ENCODE data around the gene TSPAN9.

The TSPAN9 gene

DNA sequence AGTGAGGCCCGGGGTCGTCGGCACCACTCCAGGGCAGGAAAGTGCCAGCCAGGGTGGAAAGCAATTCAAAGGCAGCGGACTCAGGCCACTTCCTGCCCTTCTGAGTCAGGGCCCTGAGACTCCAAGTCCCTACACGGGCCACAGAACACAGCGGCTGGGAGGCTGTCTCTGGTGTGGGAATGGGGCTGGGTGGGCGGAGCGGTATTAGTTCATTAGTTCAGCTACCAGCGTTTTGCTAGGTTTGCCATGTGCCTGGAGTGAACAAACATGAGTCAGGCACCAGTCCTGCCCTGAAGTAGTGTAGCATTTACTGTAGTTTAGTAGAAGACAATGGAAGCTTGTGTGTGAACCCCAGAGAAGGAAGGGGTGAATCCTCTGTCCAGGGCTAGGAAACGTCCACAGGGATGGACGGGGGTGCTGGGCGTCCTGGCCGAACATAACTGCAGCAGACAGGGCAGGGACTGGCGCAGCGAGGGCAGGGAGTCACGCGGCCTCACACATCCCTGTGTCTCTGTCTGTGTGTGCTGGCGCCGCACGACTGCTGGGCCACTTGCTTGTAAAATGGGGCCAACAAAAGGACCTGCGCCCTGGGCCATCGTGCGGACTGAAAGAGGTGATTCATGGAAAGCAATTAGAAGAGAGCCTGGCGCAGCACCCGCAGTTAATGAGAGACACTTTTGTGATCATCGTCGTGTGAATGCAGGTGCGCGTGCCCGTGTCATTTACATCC lies 227.4 kb downstream of the TSPAN9 start:
- no peak for DNase-seq

DNA sequence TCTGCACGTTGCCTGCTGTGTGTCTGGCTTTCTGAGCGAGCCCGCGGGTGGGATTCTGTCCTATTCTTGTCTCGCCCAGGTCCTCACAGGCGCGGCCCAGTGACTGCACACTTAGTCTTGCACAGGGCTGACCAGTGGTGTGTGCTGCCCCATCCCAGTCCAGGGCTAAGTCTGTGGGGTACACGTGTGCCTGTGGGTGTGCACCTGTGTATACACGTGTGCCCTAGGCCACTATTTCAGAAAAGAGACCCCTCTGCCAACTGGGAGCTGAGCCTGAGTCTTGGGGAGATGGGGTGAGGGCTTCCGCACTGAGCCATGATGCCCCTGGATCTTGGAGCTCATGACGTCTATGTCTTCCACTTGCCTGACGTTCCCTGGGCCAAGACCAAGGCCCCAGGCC lies 228.3 kb downstream of the TSPAN9 start:
- DNase-seq: no peak

- no peak for DNase-seq
These were observed 228.9 kb downstream of the TSPAN9 start for GRCh38 chr12:3305904-3306619.

- DNase-seq: no peak
These were observed 230.2 kb downstream of the TSPAN9 start for GRCh38 chr12:3307389-3307788.

GRCh38 chr12:3308063-3308462 lies 230.9 kb downstream of the TSPAN9 start:
- DNase-seq: no peak

- DNase-seq: no peak
These were observed 231.4 kb downstream of the TSPAN9 start for GRCh38 chr12:3308609-3309008.

DNA sequence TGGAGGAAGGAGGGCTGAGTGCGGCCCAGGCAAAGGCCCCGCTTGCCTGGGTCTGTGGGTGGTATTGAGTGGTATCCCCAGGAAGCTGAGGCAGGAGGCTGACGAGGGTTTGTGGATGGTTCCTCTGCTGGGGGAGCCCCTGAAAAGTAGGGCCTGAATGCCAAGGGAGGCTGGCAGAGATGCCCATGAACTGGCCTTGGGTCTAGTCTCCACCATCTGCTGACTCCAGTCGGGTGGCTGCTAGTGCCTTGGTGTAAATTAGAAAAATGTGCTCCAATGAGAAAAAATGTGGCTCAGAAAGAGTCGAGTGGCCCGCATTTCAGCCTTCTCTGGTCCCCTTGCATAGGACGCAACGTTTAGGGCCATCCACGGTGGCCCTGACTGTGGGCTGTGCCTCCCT lies 232.6 kb downstream of the TSPAN9 start:
- no peak for DNase-seq

DNA sequence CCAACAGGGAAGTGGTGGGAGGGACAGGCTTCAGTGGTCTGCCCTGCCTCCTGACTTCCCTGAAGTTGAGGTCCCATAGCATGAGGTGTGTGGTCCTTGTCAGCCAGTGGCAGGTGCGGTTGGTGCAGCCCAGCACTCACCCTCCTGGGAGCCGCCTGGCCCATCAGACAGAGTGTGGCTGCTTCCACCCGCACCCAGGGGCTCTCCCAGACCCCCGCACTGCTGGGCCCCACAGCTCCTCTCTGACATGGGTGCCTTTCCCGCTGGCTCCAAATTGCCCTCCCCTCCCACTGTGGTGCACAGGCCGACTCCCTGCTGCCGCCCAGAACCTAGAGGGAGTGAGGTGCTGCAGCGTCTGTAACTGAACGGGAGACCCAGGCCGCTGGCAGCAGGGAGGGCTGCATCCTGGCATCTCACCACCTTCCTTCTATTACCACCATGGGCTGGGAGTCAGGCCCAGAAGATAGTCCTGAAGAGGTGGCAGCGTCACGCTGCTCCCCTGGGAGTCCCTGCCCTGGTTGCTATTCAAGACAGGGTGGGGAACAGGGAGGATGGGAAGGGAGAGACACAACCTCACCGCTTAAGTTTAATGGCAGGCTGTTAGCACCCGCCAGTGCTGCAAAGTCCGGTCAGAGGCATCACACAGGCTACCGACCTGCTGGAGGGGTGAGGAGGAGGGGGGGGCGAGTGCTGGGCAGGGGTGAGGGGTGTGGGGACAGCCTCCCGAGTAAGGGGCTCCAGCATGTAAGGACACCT lies 233.3 kb downstream of the TSPAN9 start:
- no peak for DNase-seq

DNA sequence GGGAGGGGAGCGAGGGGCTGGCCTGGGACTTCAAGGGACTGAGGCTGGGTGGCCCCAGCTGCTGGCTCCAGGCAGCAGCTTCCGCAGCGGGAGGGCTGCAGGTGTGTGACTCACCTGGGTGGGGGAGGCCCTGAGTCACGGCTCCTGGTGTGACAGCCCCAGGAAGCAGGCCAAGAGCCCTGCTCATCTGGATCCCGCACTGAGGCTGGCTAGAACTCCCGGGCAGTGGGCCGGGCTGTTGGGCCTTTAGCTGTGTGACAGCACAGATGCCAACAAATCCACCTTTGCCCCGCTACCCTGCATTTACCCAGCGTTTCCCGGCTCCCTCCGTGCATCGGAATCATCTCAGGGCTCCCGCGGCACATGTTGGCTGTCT lies 233.8 kb downstream of the TSPAN9 start:
- DNase-seq: no peak

DNA sequence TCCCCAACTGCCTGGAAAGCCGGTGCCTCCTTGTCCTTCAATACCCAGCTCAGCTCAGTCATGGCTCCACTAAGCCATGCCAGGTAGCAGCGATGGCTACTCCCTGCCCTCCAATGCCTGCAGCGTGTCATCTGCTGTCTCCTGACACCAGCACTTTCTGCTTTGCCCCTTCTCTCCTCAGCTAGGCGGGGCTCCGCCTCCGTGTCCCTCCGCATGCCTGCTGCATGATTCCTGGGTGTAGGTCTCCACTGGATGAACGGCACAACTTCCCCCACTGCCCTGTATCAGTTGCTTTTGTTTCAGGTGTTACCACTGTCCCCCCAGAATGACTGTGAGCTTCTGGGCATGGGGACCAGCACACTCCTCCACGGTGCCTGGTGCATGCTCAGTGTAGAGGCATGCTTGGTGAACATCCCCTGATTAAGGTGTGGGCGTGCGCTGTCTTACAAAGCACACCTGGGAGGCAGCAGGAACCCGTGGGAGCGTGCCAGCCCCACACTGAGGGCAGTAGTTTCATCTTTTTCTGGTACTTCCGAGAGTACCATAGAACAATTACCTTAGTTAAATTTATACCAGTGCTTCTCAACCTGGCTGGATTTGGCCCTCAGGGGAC lies 234.4 kb downstream of the TSPAN9 start:
- DNase-seq: no peak

DNA sequence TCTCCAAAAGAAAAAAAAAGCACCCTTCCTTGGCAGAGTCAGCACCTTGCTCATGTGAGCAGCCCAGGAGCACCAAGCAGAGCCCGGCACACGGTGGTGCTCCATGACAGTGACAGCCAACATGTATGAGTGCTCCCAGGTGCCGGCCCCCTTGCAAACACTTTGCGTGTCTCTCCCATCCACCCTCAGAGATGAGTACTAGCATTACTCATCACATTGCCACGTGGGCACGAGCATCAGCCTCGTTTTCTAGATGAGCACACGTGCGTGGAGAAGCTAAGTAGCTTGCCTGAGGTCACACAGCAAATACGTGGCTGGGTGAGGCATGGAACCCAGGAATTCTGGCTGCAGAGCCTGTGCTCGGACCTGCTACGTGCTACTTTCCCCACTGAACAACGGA lies 235.9 kb downstream of the TSPAN9 start:
- no peak for DNase-seq

- peak in 1 of 5 experiments; percentile 34 for DNase-seq
These were observed 236.8 kb downstream of the TSPAN9 start for GRCh38 chr12:3313675-3314663.

DNA sequence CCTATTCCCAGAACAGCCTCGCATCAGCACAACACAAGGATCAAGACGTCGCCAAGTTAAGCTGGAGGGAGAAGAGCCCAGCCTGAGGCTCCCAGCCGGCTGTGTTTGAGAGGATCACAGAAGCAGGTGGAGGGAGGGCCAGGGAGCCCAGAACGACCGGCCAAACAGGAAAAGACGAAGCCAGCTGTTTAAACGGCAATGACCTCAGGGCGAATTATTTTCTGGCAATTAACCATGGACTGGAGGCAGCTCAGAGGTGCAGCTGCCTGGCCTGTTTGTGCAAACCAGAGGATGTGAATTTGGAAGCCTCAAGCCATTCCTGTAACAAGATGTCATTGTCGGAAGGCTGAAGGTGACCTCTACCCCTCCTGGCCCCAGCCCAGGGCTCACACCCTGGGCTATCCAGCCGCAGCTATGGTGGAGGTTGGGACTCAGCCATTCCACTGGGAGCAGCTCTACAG lies 238.1 kb downstream of the TSPAN9 start:
- no peak for DNase-seq

GRCh38 chr12:3316776-3317480 lies 239.7 kb downstream of the TSPAN9 start:
- DNase-seq: no peak

- DNase-seq: no peak
These were observed 240.3 kb downstream of the TSPAN9 start for GRCh38 chr12:3317481-3317815.

GRCh38 chr12:3317841-3318501 lies 240.8 kb downstream of the TSPAN9 start:
- DNase-seq: no peak

DNA sequence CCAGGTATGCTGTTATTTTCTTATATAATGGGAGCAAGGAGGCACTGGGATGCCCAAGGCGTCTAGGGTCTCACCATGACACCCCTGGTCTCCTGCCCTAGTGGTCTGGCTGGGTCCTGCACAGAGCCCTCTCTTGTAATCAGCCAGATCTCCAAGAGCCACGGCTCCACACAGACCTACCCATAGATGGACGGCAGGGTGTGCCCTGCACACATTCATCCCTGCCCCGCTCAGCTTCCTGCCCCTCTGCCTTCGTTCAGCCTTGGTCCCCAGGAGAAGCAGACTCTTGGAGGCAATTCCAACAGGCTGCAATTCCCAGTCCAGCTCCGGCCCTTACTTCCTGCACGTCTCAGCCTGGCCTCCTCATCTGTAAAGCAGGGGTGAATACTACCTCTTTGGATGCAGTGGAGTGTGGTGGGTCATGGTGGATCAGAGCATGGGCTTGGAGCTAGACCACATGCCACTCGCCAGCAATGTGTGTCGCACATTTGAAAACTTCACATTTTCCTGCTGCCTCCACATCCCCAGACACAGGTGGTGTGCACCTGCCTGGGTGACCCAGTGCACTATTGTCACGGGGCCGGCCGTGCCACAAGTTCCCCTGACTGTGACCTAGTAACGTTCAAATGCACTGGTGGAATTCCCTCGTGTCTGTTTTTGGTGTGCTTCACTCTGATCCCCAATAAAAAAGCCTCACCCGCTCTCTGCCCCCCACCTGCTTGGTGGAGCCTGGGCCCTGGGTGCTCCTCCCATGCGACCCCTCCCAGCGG lies 242.7 kb downstream of the TSPAN9 start:
- DNase-seq: no peak

- no peak for DNase-seq
These were observed 243.8 kb downstream of the TSPAN9 start for GRCh38 chr12:3320881-3321509.

- DNase-seq: no peak
These were observed 244.7 kb downstream of the TSPAN9 start for GRCh38 chr12:3321881-3322280.

Measured in T-helper 2 cell (primary cell).